WERI-Rb-1 (cell line): ENCODE measurements around the gene FAM149B1.

Source experiments
- DNase-seq: peaks from one replicate; pipeline ENCODE4 v3.0.0-alpha.2; 2020
- H3K27ac ChIP-seq: fragments of 250-450 bp; sonication (Bioruptor Pico); 2 replicates; pipeline ENCODE4 v1.5.1; 2020; ENCODE audit warnings: mild to moderate bottlenecking, moderate library complexity
- H3K27me3 ChIP-seq: fragments of 250-450 bp; sonication (Bioruptor Pico); 2 replicates; pipeline ENCODE4 v1.5.1; 2021; ENCODE audit warnings: mild to moderate bottlenecking, low read depth, moderate library complexity; ENCODE audit not compliant: insufficient read depth, severe bottlenecking
- H3K36me3 ChIP-seq: fragments of 250-450 bp; sonication (Bioruptor Pico); 2 replicates; pipeline ENCODE4 v1.5.1; 2020; ENCODE audit warnings: mild to moderate bottlenecking, moderate library complexity
- H3K4me3 ChIP-seq: 2 replicates; pipeline ENCODE4 v1.5.1; 2011; ENCODE audit warnings: low read depth, mild to moderate bottlenecking, control low read depth, low read length
- H3K9me3 ChIP-seq: fragments of 250-450 bp; sonication (Bioruptor Pico); 2 replicates; pipeline ENCODE4 v1.5.1; 2021; ENCODE audit warnings: mild to moderate bottlenecking, moderate library complexity; ENCODE audit not compliant: severe bottlenecking
- CTCF ChIP-seq: IDR thresholded peaks from 2 replicates; pipeline ENCODE4 v1.5.1; 2011; ENCODE audit warnings: low read depth, mild to moderate bottlenecking, control low read depth, inconsistent platforms, low read length

The FAM149B1 gene

DNA sequence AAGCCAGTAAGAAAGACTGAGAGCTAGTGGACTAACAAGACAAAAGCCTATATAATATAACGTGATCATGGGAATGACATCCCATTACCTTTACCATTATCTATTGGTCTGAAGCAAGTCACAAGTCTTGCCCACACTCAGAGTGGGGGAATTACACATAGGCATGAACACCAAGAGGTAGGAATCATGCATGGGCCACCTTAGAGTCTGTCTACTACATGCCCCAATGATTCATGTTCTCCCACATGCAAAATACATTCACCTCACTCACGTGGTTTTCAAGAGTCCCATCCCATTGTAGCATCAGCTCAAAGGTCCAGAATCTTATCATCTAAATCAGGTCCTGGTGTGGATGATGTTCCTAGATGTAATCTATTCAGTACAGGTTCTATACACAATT lies 49.7 kb downstream of the FAM149B1 start:
- TF ChIP-seq CTCF: no peak
- no peak overlapping the region for H3K4me3 ChIP-seq
- H3K27me3 ChIP-seq: no peaks in the 10 kb centered on the region
- no peaks in the 10 kb centered on the region for H3K9me3 ChIP-seq
- no peak overlapping the region for H3K27ac ChIP-seq
- H3K36me3 ChIP-seq: peaks cover 7% of the 10 kb centered on the region
- DNase-seq: no peak

GRCh38 chr10:73218431-73219191 lies 50.7 kb downstream of the FAM149B1 start:
- Histone ChIP-seq H3K36me3 (peaks cover 7% of the 10 kb centered on the region), H3K9me3 (no peaks in the 10 kb centered on the region), H3K27me3 (no peaks in the 10 kb centered on the region), H3K27ac (peak overlapping the region; percentile 10; the same call in 1 of the 2 replicates), H3K4me3 (no peak overlapping the region)
- DNase-seq: no peak
- TF ChIP-seq CTCF: peak; percentile 44; the same call in 1 of the 2 replicates

DNA sequence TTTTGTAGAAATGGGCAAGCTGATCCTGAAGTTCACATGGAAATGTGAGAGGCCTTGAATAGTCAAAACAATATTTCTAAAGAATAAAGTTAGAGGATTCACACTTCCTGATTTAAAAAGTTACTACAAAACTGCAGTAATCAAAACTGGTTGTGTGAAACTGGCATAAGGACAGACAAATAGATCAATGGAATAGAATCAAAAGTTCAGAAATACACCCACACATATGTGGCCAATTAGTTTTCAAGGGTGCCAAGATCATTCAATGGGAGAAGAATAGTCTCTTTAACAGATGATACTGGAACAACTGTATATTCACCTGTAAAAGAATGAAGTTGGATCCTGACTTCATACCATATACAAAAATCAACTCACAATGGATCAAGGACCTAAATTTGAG lies 51.5 kb downstream of the FAM149B1 start:
- Histone ChIP-seq H3K9me3 (no peaks in the 10 kb centered on the region), H3K27ac (no peak overlapping the region), H3K4me3 (no peak overlapping the region), H3K36me3 (peaks cover 7% of the 10 kb centered on the region), H3K27me3 (no peaks in the 10 kb centered on the region)
- TF ChIP-seq CTCF: no peak
- DNase-seq: no peak

- TF ChIP-seq CTCF: no peak
- DNase-seq: no peak
- H3K36me3 ChIP-seq: peaks cover 7% of the 10 kb centered on the region
These were observed 53.1 kb downstream of the FAM149B1 start for GRCh38 chr10:73220989-73221388.

GRCh38 chr10:73225518-73225917 lies 57.6 kb downstream of the FAM149B1 start:
- Histone ChIP-seq H3K9me3 (no peaks in the 10 kb centered on the region), H3K27ac (no peak overlapping the region), H3K4me3 (no peak overlapping the region), H3K27me3 (no peaks in the 10 kb centered on the region), H3K36me3 (peaks cover 2% of the 10 kb centered on the region; the same call in 1 of the 2 replicates)
- no peak for DNase-seq
- no peak for TF ChIP-seq CTCF

More at GRCh38 chr10:73220989-73221388, 53.1 kb downstream of the FAM149B1 start:
- H3K9me3 ChIP-seq: no peaks in the 10 kb centered on the region
- no peak overlapping the region for H3K27ac ChIP-seq
- no peak overlapping the region for H3K4me3 ChIP-seq
- no peaks in the 10 kb centered on the region for H3K27me3 ChIP-seq

- DNase-seq: no peak
- Histone ChIP-seq H3K9me3 (no peaks in the 10 kb centered on the region), H3K36me3 (peaks cover 5% of the 10 kb centered on the region), H3K4me3 (no peak overlapping the region), H3K27me3 (no peaks in the 10 kb centered on the region), H3K27ac (no peak overlapping the region)
- no peak for TF ChIP-seq CTCF
These were observed 58.7 kb downstream of the FAM149B1 start for GRCh38 chr10:73226663-73227062.
